Lower lobe of right lung (tissue), 2 donors: Measurements from ENCODE around the gene POLR3A. TPM values are rescaled to one million over a fixed set of nuclear protein-coding genes. Genes with fewer than 3 reads are reported as not detected.

Experiments
- ATAC-seq, 2 donors: fragments of 200-7000 bp; cut with Tn5 transposase; one replicate each; pipeline ENCODE4 v1.9.1; 2020 to 2022; ENCODE audit warnings: mild to moderate bottlenecking in 2 of 2, moderate library complexity in 2 of 2
- DNase-seq: peaks from one replicate; pipeline ENCODE4 v3.0.0-alpha.2; 2020
- H3K27ac ChIP-seq: fragments of 200-600 bp; one replicate; pipeline ENCODE4 v1.8.0; 2022
- H3K27me3 ChIP-seq: fragments of 200-600 bp; one replicate; pipeline ENCODE4 v1.8.0; 2022; ENCODE audit warnings: low read depth
- H3K36me3 ChIP-seq: fragments of 200-600 bp; one replicate; pipeline ENCODE4 v1.8.0; 2022; ENCODE audit warnings: mild to moderate bottlenecking
- H3K4me1 ChIP-seq: fragments of 200-600 bp; one replicate; pipeline ENCODE4 v1.8.0; 2022
- H3K4me3 ChIP-seq: fragments of 200-600 bp; one replicate; pipeline ENCODE4 v1.8.0; 2022; ENCODE audit warnings: mild to moderate bottlenecking
- H3K9me3 ChIP-seq: fragments of 200-600 bp; one replicate; pipeline ENCODE4 v1.8.0; 2022
- intact Hi-C: fragments of 100-400 bp; cut with DNase I; formaldehyde crosslinking; loops from one replicate; pipeline ENCODE4 v1.11.0; 2022
- total RNA-seq: library from RNA; stranded (reverse); fragmentation: NEBNext Ultra II Directional; extraction: Animal tissue kit (Norgen Biotek cat#: 25700); gene quantifications from one replicate; pipeline ENCODE4 v1.2.1, GENCODE V29; 2021
- TF ChIP-seq, protein P1 (sequence below): fragments of 200-600 bp; IDR thresholded peaks from one replicate; pipeline ENCODE4 v1.8.0; 2022; ENCODE audit warnings: antibody characterized with exemption, mild to moderate bottlenecking
- donor health status: DM: no; HTN: yes; CAD: no; lungs with severe emphysema.

POLR3A gene
- total RNA-seq, 1 donor from 2014 or later, result 11.2 TPM

DNA sequence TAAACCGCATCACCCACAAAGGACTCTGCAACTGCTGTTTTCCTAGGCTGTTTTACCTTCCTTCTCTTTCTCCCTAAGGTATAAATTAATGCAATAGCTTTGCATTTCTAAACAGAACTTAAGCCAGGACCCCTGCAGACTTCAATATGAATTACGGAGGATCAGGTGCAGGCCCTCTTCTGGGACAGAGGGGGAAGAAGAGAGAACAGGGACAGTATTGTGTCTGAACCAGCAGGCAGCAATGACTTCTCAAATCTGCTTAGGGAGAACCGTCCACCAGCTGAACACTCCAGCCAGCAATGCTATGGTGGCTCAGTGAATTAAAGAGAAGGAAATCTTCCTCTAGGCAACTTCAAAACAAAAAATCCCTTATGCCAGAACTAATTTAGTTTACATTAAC, 35.7 kb downstream of the POLR3A start:
- Histone ChIP-seq H3K4me1 (no peaks in the 10 kb centered on the region), H3K4me3 (no peak overlapping the region), H3K9me3 (no peaks in the 10 kb centered on the region), H3K36me3 (peaks cover 64% of the 10 kb centered on the region), H3K27ac (no peak overlapping the region), H3K27me3 (no peaks in the 10 kb centered on the region)
- DNase-seq (no peak), ATAC-seq (no peak)
- TF ChIP-seq, protein P1, sequence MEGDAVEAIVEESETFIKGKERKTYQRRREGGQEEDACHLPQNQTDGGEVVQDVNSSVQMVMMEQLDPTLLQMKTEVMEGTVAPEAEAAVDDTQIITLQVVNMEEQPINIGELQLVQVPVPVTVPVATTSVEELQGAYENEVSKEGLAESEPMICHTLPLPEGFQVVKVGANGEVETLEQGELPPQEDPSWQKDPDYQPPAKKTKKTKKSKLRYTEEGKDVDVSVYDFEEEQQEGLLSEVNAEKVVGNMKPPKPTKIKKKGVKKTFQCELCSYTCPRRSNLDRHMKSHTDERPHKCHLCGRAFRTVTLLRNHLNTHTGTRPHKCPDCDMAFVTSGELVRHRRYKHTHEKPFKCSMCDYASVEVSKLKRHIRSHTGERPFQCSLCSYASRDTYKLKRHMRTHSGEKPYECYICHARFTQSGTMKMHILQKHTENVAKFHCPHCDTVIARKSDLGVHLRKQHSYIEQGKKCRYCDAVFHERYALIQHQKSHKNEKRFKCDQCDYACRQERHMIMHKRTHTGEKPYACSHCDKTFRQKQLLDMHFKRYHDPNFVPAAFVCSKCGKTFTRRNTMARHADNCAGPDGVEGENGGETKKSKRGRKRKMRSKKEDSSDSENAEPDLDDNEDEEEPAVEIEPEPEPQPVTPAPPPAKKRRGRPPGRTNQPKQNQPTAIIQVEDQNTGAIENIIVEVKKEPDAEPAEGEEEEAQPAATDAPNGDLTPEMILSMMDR, result no peak
- intact Hi-C loops, result no loop called here

DNA sequence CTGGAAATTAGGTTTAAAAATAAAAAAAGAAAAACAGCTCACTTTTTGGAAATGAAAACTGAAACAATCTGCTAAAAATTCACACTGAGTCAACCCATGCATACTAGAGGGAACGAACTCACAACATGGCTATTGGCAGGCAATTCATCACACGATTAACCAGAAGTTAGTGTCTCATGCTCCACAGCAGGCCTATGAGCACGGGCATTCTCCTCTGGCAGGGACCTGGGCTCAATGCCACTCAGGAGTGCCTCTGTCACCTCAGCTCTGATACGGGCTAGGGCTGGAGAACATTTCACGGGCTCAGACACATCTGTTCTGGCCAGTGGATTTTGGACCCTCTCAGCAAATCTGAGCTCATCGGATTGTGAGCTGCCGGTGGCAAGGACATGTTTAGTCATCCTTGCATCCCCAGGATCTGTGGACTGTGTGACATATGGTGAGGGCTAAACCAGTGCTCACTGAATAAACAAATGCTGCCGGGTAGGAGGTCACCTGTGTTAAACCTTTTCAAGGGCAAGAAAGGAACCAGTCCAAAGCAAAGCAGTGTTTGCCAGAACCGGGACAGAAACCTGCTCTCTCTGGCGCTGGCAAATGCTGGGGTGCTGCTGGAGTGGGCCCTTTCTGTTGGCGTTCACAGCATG, 40.1 kb downstream of the POLR3A start:
- Histone ChIP-seq H3K36me3 (peaks cover 100% of the 10 kb centered on the region), H3K27ac (no peak overlapping the region), H3K4me3 (no peak overlapping the region), H3K27me3 (no peaks in the 10 kb centered on the region), H3K4me1 (no peaks in the 10 kb centered on the region), H3K9me3 (no peaks in the 10 kb centered on the region)
- ATAC-seq (no peak), DNase-seq (no peak)
- intact Hi-C loops, result no loop called here
- TF ChIP-seq, protein P1, result no peak

DNA sequence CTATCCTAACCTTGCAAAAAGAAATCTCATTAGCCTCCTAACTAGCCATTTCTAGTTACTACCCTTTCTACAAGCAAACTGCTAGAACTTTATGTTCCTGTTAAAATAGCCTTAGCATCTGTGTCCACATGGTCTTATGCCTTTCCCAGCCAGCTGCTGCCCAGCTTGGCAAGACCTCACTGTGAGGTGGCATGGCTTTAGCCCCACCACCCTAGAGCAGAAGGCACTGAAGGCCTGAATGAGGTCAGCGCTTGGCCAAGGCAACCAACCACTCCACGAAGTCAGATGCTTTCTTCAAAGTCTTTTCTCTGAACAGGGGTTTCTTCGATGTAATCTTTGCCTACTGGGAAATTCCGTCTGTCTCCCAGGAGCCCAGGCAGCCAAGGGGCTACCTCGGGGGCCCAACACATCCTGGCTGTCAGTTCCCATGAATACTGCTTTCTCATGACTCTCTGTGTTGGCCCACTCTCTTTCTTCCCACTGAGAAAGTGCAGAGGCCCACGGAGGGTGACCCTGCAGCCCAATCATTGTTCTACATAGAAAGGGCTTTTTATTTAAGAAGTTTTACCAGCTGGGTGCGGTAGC, 41.6 kb downstream of the POLR3A start:
- TF ChIP-seq, protein P1, result no peak
- Histone ChIP-seq H3K4me1 (no peaks in the 10 kb centered on the region), H3K36me3 (peaks cover 100% of the 10 kb centered on the region), H3K4me3 (no peak overlapping the region), H3K27me3 (no peaks in the 10 kb centered on the region), H3K27ac (no peak overlapping the region), H3K9me3 (no peaks in the 10 kb centered on the region)
- no peak for DNase-seq
- ATAC-seq, result no peak
- intact Hi-C loops, result no loop called here

DNA sequence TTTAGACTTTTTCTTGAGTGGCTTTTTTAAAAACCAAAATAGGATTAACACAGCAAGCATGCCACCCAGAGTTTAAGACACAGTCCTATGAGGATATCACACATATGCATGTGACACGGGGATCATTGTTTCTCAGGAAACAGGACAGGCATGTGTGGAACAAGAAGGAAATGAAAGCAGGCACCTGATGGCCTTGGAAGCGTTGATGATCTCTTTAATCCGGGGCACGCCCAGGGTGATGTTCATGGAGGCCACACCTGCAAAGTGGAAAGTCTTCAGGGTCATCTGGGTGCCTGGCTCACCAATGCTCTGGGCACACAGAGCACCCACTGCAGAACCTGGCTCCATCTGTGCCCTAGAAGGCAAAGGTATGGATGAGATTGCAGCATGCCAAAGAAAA, 44.3 kb downstream of the POLR3A start:
- TF ChIP-seq, protein P1, result no peak
- no peaks in the 10 kb centered on the region for H3K4me1 ChIP-seq
- H3K9me3 ChIP-seq, result no peaks in the 10 kb centered on the region
- no peak overlapping the region for H3K4me3 ChIP-seq
- intact Hi-C loops, result no loop called here
- no peak overlapping the region for H3K27ac ChIP-seq
- H3K36me3 ChIP-seq, result peaks cover 97% of the 10 kb centered on the region
- no peaks in the 10 kb centered on the region for H3K27me3 ChIP-seq
- no peak for DNase-seq
- ATAC-seq, result no peak

DNA sequence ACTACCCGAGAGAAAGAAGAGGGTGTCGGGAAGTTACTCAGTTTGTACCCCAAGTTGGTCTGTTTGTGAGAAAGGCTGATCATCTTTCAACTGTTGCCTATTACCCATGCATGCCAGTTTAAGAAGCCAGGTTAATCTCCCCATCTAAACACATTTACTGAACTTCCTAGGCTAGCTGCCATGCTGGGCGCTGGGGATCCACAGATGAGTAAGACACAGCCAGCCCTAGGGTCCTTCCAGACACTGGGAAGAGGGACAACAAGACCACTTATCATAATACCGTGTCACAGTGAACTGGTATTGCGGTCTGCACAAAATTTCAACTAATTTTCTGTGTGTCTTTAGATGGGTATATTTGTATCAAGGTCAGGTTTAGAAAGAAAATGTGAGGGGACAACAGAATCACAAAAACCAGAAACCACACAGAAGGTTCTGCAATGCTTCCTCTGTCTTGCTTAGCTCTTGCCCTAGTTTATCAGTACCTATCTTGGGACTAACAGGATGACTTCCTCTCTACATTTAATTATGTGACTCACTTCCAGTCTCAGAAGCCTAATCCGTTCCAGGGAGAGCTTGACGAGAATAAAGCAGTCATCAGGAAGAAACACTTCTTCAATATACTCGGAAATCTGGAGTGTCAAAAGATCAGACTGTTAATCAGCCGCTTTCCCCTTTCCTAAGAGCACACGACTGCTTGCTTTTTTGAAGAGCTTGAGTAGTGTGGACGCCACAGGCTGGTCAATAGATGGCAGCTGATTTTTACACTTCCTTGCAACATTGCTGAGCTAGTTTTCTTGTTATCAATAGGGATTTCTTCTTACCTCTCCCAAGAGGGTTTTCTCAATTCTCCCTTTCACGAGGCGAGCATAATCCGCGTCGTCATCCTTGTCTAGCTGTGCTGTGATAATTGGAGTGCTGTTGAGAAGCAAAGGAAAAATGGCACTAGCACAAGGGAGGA, 45.7 kb downstream of the POLR3A start:
- H3K36me3 ChIP-seq, result peaks cover 97% of the 10 kb centered on the region
- no peak overlapping the region for H3K27ac ChIP-seq
- DNase-seq (no peak), ATAC-seq (no peak)
- intact Hi-C loops, result no loop called here
- H3K27me3 ChIP-seq, result no peaks in the 10 kb centered on the region
- H3K4me1 ChIP-seq, result no peaks in the 10 kb centered on the region
- no peaks in the 10 kb centered on the region for H3K9me3 ChIP-seq
- no peak overlapping the region for H3K4me3 ChIP-seq
- TF ChIP-seq, protein P1, result no peak
